K562 (cell line): Measurements from ENCODE around the gene CTSW. TPM values are rescaled to one million over a fixed set of nuclear protein-coding genes. Genes with fewer than 3 reads are reported as not detected.

ENCODE experiments used
- BRF1 ChIP-seq: IDR thresholded peaks from 3 replicates; pipeline ENCODE4 v1.6.1; 2011; ENCODE audit warnings: borderline replicate concordance, mild to moderate bottlenecking; ENCODE audit not compliant: insufficient read length; ENCODE audit errors: extremely low read depth
- CEBPG ChIP-seq, 3 experiments: fragments of 200-800 bp in 1 of 3; sonication (Bioruptor generic) in 1 of 3; sonication (generic) in 1 of 3; formaldehyde crosslinking in 1 of 3; IDR thresholded peaks in 2 of 3; conservative IDR thresholded peaks in 1 of 3; 2 replicates each; pipeline versions ENCODE4 v1.6.1 to v1.8.0; 2016 to 2022; ENCODE audit warnings: missing compliant biosample characterization in 2 of 3, missing genetic modification characterization in 2 of 3, mild to moderate bottlenecking in 1 of 3, missing genetic modification reagents in 1 of 3
- CHAMP1 ChIP-seq: fragments of 450-650 bp; IDR thresholded peaks from 2 replicates; pipeline ENCODE4 v1.6.1; 2016; ENCODE audit warnings: mild to moderate bottlenecking
- CTCF ChIP-seq, 3 experiments: IDR thresholded peaks in 2 of 3; conservative IDR thresholded peaks in 1 of 3; 2 replicates each; pipeline ENCODE4 v1.5.1; 2011 to 2012; ENCODE audit warnings: low read length in 3 of 3, mild to moderate bottlenecking in 3 of 3, control low read depth in 2 of 3, improper control_type of control experiment in 1 of 3, inconsistent platforms in 1 of 3, low read depth in 1 of 3, mixed read lengths in 1 of 3, moderate library complexity in 1 of 3; ENCODE audit not compliant: insufficient read depth in 2 of 3
- E2F3 ChIP-seq: fragments of 250-450 bp; sonication (Bioruptor Pico); IDR thresholded peaks from 2 replicates; pipeline ENCODE4 v1.4.0; 2020; ENCODE audit warnings: mild to moderate bottlenecking
- FOXK2 ChIP-seq, 2 experiments: fragments of 450-650 bp; IDR thresholded peaks in 1 of 2; conservative IDR thresholded peaks in 1 of 2; 2 replicates each; pipeline ENCODE4 v1.6.1; 2016; ENCODE audit warnings: low read depth in 2 of 2, mild to moderate bottlenecking in 1 of 2
- POLR2AphosphoS2 ChIP-seq: IDR thresholded peaks from 2 replicates; pipeline ENCODE4 v1.6.1; 2012; ENCODE audit warnings: low read length, improper control_type of control experiment
- POLR2AphosphoS5 ChIP-seq: IDR thresholded peaks from 2 replicates; pipeline ENCODE4 v1.6.1; 2011; ENCODE audit warnings: mild to moderate bottlenecking, low read depth, low read length, moderate library complexity; ENCODE audit not compliant: control insufficient read depth, insufficient read depth
- SMARCA5 ChIP-seq: fragments of 450-650 bp; IDR thresholded peaks from 2 replicates; pipeline ENCODE4 v1.6.1; 2016
- ZC3H8 ChIP-seq: fragments of 450-650 bp; IDR thresholded peaks from 2 replicates; pipeline ENCODE4 v1.6.1; 2017
- ZMIZ1 ChIP-seq, 2 experiments: fragments of 150-350 bp in 1 of 2; IDR thresholded peaks; 2 replicates each; pipeline ENCODE4 v1.6.1; 2012 to 2016; ENCODE audit warnings: low read depth in 2 of 2, low read length in 2 of 2, mild to moderate bottlenecking in 1 of 2, moderate library complexity in 1 of 2
- ZNF175 ChIP-seq: fragments of 200-800 bp; sonication (Bioruptor generic); IDR thresholded peaks from 2 replicates; pipeline ENCODE4 v1.6.1; 2016; ENCODE audit warnings: low read depth, mild to moderate bottlenecking, missing genetic modification characterization, missing compliant biosample characterization
- ZNF280B ChIP-seq: fragments of 250-450 bp; sonication (Bioruptor Pico); IDR thresholded peaks from 2 replicates; pipeline ENCODE4 v1.5.1; 2021; ENCODE audit warnings: mild to moderate bottlenecking
- ZNF431 ChIP-seq: sonication (generic); formaldehyde crosslinking; IDR thresholded peaks from 2 replicates; pipeline ENCODE4 v1.8.0; 2022; ENCODE audit warnings: mild to moderate bottlenecking, missing genetic modification reagents
- ZNF584 ChIP-seq: fragments of 200-800 bp; sonication (Bioruptor generic); IDR thresholded peaks from 2 replicates; pipeline ENCODE4 v1.6.1; 2016; ENCODE audit warnings: low read depth, mild to moderate bottlenecking, missing genetic modification characterization, missing compliant biosample characterization
- polyA plus RNA-seq, 8 experiments: library from polyadenylated mRNA; depleted of rRNA in 4 of 8; stranded (reverse) in 5 of 8; unstranded in 3 of 8; fragments of >200 nt; fragmentation: Nextera tagmentation in 2 of 8; fragmentation: Illumina TruSeq in 1 of 8; extraction: Ambion mirVana in 2 of 8; extraction: Trizol in 1 of 8; gene quantifications; 2 replicates each; pipeline versions ENCODE4 v1.2.1 to v1.2.3, GENCODE V29; 2011 to 2014; ENCODE audit warnings: inconsistent platforms in 1 of 8, missing spikeins in 1 of 8
- total RNA-seq, 7 experiments: library from RNA; depleted of rRNA in 6 of 7; stranded (reverse); fragments of >200 nt in 6 of 7; fragmentation: Illumina TruSeq in 2 of 7; extraction: Trizol in 2 of 7; gene quantifications; 2 replicates each; pipeline versions ENCODE4 v1.2.1 to v1.2.3, GENCODE V29; 2011 to 2021; ENCODE audit warnings: low replicate concordance in 1 of 7

CTSW gene
- total and polyA plus RNA-seq, 9 of the 15 experiments (the other 6 are each of a cell fraction or from before 2014, with no cell fraction given): 0.04 TPM; not detected in 8

- TF ChIP-seq ZNF280B (CRISPR knock-in tag) (no peak), CHAMP1 (no peak), BRF1 (no peak), ZNF584 (CRISPR knock-in tag) (no peak), POLR2AphosphoS2 (no peak), FOXK2 (conservative IDR thresholded peaks at IDR 0.05 in 1 of 2, IDR thresholded peaks at IDR 0.05 in 1 of 2; ENCODE audit: low read depth in 2 of 2) (no peak), ZMIZ1 (IDR thresholded peaks at IDR 0.05; ENCODE audit: low read depth in 2 of 2, low read length in 2 of 2) (no peak), ZNF175 (CRISPR knock-in tag) (peak; percentile 79; the same call in 1 of the 2 replicates), ZC3H8 (no peak), ZNF431 (CRISPR knock-in tag) (0 out of 2 replicates have a peak, but pooled peaks have one; percentile 52), E2F3 (CRISPR knock-in tag) (peak; percentile 87), CEBPG (CRISPR knock-in tag; IDR thresholded peaks at IDR 0.05) (no peak), CEBPG (tag; conservative IDR thresholded peaks at IDR 0.05 in 1 of 2, IDR thresholded peaks at IDR 0.05 in 1 of 2) (no peak), SMARCA5 (no peak), POLR2AphosphoS5 (no peak), CTCF (IDR thresholded peaks at IDR 0.05 in 2 of 3, conservative IDR thresholded peaks at IDR 0.05 in 1 of 3; ENCODE audit: insufficient read depth in 2 of 3, low read depth in 1 of 3, low read length in 3 of 3) (peak; percentile 55 to 76 (median 58))
Observed at GRCh38 chr11:65911682-65912568, 32.3 kb downstream of the CTSW start (continued).
